Measurements from ENCODE around the gene ICE2.
A peak's percentile ranks its signal among the peaks of the same experiment; 100 is the strongest.

The ICE2 gene, protein sequence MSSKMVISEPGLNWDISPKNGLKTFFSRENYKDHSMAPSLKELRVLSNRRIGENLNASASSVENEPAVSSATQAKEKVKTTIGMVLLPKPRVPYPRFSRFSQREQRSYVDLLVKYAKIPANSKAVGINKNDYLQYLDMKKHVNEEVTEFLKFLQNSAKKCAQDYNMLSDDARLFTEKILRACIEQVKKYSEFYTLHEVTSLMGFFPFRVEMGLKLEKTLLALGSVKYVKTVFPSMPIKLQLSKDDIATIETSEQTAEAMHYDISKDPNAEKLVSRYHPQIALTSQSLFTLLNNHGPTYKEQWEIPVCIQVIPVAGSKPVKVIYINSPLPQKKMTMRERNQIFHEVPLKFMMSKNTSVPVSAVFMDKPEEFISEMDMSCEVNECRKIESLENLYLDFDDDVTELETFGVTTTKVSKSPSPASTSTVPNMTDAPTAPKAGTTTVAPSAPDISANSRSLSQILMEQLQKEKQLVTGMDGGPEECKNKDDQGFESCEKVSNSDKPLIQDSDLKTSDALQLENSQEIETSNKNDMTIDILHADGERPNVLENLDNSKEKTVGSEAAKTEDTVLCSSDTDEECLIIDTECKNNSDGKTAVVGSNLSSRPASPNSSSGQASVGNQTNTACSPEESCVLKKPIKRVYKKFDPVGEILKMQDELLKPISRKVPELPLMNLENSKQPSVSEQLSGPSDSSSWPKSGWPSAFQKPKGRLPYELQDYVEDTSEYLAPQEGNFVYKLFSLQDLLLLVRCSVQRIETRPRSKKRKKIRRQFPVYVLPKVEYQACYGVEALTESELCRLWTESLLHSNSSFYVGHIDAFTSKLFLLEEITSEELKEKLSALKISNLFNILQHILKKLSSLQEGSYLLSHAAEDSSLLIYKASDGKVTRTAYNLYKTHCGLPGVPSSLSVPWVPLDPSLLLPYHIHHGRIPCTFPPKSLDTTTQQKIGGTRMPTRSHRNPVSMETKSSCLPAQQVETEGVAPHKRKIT

GRCh38 chr15:60478566-60479360, at the start of gene ICE2:
ICE2 (minus strand) TSS chr15:60479142; CDS start chr15:60477977, 1,165 bp downstream.
- peak; percentile 99 for DNase-seq (ENCODE audit: low spot score)

- no peak for DNase-seq (ENCODE audit: low spot score)
These were observed 49.6 kb upstream of the ICE2 start for GRCh38 chr15:60528530-60528929.

DNA sequence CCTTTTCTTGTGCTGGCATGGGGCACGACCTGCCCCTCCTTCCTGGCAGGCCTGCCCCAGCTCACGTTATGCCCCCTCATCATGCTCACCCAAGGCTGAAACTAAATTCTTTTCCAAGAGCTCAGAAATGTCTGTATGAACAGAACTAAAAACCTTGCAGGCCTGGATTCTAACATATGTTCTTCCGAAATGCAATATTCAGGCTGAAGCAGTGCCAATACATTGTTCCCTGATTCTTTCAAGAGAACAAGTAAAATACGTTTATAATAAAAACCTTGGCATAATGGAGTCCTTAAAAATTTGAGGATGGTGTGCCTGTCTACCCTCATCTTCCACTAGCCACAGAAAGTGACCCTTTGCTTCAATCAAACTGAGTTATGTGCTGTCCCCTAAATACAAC, 48.5 kb upstream of the ICE2 start:
- DNase-seq (ENCODE audit: low spot score), result no peak

- no peak for DNase-seq (ENCODE audit: low spot score)
These were observed 47.2 kb upstream of the ICE2 start for GRCh38 chr15:60526127-60526616.

- no peak for DNase-seq (ENCODE audit: low spot score)
These were observed 46.5 kb upstream of the ICE2 start for GRCh38 chr15:60525341-60526039.

GRCh38 chr15:60523056-60523455, 44.1 kb upstream of the ICE2 start:
- no peak for DNase-seq (ENCODE audit: low spot score)

- peak; percentile 72 for DNase-seq (ENCODE audit: low spot score)
These were observed 42.0 kb upstream of the ICE2 start for GRCh38 chr15:60520825-60521368.

- peak; percentile 55 for DNase-seq (ENCODE audit: low spot score)
These were observed 41.3 kb upstream of the ICE2 start for GRCh38 chr15:60520013-60520824.

DNA sequence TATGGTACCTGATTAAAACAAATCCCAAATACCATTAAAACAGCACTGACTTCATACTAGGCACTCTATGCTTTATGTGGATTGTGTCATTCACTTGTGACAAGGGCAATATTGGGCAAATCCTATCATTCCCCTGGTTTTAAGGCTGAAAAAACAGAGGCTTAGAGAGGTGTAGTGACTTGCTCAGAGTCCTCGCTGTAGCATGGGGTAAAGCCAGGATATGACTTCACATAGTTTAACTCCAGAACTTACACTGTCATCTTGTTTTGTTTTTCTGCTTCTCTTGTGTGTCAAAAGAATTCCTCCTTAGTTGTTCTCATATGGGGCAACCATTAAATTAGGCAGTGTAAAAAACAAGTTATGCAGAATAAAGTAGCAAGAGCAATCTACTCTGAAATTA, 40.3 kb upstream of the ICE2 start:
- DNase-seq (ENCODE audit: low spot score), result no peak

GRCh38 chr15:60518511-60518910, 39.6 kb upstream of the ICE2 start:
- no peak for DNase-seq (ENCODE audit: low spot score)

- no peak for DNase-seq (ENCODE audit: low spot score)
These were observed 35.4 kb upstream of the ICE2 start for GRCh38 chr15:60514261-60514881.

GRCh38 chr15:60513676-60514075, 34.7 kb upstream of the ICE2 start:
- DNase-seq (ENCODE audit: low spot score), result no peak

- DNase-seq (ENCODE audit: low spot score), result no peak
These were observed 34.0 kb upstream of the ICE2 start for GRCh38 chr15:60512937-60513336.

DNA sequence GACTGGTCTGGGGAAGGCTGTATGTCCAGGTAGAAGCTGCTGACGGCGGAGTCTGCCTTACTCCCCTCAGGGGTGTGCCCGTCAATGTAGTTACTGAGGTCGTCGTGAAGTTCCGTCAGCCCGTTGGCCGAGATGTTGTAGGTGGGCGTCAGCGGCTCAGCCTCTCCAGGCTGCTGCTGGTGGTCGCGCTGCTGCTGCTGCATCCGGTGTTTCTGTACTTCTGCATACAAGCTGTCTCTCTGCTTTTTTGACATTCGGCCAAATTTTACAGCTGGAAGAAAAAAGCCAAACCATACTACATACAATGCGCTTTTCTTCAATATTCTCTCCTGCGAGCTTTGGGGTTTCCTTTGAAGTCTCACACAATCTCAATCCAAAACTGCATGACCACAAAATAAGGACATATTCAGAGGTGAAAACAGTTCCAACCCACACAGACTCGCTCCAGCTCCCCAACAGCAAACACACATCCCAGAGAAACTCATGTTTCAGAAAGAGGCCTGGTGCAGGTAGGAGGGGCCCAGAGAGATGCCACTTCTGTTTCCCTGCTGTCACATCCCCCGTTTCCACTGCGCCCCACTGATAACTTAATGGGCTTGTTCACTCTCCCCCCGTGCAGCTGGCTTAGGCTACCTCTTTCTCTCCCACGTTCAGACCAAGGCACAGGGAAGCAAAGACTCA, 32.5 kb upstream of the ICE2 start:
- DNase-seq (ENCODE audit: low spot score), result no peak

DNA sequence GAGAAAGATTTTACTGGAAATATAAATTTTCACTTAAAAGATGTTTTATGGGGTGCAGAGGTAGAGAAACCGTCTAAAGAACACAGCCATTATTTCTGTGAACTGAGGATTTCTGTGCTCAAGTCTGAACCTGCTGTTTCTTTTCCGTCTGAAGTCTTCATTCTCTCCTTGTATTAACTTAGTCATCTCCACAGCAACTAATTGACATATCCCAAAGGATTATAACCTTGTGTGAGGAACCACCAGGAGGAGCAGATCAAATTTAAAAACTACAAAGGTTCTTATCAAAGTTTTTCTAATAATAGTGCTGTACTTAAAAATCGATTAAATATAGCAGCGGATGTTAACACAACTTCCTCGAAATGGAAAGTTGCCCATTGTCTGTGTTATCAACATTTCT, 31.1 kb upstream of the ICE2 start:
- no peak for DNase-seq (ENCODE audit: low spot score)

- DNase-seq (ENCODE audit: low spot score), result no peak
These were observed 30.5 kb upstream of the ICE2 start for GRCh38 chr15:60509470-60509869.

DNA sequence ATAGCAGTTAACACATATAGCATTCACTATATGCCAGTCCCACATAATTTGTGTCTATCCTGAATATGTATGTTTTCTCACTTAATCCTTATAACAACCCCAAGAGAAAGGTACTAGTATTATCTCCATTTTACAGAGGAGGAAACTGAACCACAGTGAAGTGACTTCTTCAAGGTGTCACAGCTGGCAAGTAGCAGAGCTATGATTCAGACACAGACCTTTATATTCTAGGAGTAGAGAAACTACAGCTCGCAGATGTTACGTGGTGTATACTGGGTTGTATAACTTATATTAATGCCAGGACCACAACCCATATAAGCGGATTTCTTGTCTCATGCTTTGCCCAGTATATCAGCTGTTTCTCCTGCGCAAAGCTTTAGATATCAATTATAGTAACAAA, 29.5 kb upstream of the ICE2 start:
- no peak for DNase-seq (ENCODE audit: low spot score)

DNA sequence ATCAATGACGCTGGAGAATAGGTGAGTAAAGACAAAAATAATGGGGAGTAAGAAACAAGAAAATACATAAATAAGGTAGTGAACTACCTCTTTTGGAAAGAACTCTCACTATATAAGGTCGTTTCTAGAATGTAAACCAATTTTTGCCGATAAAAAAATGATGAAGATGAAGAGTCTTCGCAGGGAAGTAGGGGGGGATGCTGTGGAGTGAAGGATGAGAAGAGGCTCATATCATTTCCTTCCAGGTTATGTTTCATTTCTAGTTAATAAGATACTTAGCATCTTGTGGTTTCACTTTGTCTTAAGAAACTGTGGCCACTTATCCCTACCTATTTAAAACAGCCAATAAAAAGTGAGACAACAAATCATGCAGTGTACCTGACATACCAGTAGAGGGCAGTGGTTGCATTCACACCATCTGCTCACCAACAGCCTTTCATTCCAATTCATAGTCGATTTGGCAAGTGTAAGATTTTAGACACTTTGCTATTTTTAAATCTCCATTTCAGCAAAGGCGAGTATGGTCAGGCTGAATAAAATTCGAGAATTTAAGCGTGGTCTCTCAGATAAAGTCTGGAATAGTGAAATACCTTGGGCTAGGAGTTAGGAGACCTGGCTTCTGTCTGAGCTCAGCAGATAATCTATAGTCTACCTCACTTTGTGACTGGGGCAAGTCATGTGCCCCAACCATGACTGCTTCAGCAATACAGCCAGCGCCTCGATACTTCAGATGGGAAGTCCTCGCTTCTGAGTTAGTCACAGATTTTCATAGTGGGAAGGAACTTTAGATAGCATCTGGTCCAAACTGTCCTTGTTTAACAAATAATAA, 28.9 kb upstream of the ICE2 start:
- peak; percentile 72 for DNase-seq (ENCODE audit: low spot score)
